LHCN-M2 (cell line): ENCODE data around the gene PPCDC. TPM values are rescaled to one million over a fixed set of nuclear protein-coding genes. Genes with fewer than 3 reads are reported as not detected.

Source experiments
- DNase-seq: peaks from one replicate; pipeline ENCODE4 v3.0.0-alpha.2; 2012; ENCODE audit warnings: low read depth
- total RNA-seq: library from RNA; depleted of rRNA; stranded (reverse); fragments of >200 nt; gene quantifications from 2 replicates; pipeline ENCODE4 v1.2.3, GENCODE V29; 2014

PPCDC gene
- total RNA-seq, 1 experiment from 2014 or later: 22.8 TPM

GRCh38 chr15:75008629-75009326 is 14.6 kb upstream of the PPCDC start:
- no peak for DNase-seq

DNA sequence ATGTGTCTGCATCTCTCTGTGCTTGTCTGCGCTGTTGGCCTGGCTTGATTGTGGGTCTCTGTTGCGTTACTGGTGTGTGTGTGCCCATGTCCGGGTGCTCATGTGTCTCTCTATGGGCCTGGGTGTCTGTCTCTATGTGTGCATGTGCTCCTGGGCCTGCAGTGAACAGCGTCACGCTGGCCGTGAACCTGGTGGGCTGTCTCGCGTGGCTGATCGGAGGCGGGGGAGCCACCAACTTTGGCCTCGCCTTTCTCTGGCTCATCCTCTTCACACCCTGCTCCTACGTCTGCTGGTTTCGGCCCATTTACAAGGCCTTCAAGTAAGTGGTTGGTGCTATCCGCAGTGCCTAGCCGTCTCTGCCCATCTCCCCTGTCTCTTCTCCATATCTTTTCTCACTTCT is 7.0 kb upstream of the PPCDC start:
- no peak for DNase-seq

GRCh38 chr15:75019916-75020315 is 3.5 kb upstream of the PPCDC start:
- peak; percentile 62 for DNase-seq

DNA sequence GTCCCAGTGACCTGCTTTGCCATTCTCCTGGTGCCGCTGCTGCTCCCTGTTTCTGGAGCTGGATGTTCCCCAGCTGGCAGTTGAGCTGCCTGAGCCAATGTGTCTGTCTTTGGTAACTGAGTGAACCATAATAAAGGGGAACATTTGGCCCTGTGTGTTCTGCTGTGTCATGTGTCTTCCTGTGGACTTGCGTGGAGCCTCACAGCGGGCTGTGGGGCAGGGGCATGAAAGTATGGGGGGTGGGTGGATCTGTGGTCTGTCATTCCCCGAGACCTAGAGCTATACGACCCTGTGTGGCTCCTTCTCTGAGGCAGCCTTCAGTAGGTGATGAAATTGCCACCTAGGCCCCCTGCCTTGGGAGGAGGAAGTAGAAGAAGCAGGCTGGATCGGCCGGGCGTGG is 2.0 kb upstream of the PPCDC start:
- DNase-seq: no peak

DNA sequence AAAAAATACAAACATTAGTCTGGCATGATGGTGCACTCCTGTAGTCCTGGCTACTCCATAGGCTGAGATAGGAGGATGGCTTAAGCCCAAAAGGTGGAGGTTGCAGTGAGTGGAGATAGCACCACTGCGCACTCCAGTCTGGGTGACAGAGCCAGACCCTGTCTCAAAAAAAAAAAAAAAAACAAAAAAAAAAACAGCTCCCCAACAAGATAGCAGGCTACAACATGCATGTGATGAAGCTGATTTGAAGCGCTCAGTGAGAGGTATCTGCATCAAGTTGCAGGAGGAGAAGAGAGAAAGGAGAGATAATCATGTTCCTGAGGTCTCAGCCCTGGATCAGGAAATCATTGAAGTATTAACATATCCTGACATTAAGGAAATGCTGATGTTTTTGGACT is 608 bp upstream of the PPCDC start:
- DNase-seq: no peak

DNA sequence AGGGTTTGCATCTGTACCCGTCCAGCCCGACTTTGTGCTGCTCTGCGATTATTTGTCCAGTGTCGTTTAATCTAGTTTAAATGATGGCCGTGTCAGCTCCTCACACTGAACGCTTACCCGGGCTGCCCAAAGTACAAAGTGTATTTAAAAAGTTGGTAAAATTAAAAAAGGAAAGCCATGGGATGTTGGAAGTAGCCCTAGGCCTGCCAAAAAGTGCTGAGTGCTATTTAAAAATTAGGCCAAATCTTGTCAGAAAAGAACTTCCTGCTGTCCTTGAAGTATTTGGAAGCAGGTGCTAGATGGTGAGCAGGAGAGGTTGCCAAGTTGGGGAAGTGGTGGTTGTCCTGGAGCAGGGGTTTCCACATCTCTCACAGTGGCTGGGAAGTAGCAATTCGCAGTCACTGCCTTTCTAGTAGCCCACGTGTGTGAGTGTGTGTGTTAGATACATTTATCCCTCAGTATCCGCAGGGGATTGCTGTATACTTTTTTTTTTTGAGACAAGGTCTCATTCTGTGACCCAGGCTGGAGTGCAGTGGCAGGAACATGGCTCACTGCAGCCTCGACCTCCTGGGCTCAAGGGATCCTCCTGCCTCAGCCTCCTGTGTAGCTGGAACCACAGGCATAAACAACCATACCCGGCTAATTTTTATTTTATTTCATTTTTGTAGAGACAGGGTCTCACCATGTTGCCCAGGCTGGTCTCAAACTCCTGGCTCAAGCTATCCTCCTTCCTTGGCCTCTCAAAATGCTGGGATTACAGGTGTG is 664 bp downstream of the PPCDC start:
- DNase-seq: peak; percentile 60

GRCh38 chr15:75025107-75025506 is 1.7 kb downstream of the PPCDC start:
- no peak for DNase-seq

DNA sequence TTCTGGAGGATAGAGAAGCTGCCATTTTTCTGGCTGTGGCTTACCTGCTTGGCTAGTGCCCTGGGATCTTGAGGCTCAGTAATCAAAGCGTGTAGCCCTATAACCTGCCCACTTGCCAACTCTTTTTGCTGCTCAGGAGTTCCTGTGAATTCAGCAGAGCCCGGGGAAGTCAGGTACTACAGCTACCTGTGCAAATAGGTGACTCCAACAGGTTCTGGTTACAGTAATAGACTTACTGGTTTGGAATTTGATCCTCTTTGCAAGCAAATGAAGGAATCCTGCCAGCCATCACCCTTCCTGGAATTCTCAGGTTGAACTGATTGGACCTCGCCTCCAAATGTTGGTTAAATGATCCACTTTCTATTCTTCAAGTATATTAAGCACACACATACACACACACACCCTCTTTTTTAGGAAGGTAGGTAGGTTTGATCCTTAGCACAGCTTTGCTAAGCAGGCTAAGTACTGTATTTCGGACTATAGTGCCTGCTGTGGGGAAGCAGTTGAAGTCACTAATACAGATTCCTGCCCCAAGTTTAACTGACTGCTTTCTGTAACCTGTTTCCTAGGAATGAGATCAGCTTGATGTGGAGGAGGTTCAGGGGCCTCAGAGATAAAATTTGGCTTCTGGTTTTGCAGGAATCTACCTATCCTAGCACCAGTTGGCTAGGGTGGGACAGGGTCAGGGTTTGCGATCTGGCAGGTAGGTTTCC is 2.3 kb downstream of the PPCDC start:
- no peak for DNase-seq

DNA sequence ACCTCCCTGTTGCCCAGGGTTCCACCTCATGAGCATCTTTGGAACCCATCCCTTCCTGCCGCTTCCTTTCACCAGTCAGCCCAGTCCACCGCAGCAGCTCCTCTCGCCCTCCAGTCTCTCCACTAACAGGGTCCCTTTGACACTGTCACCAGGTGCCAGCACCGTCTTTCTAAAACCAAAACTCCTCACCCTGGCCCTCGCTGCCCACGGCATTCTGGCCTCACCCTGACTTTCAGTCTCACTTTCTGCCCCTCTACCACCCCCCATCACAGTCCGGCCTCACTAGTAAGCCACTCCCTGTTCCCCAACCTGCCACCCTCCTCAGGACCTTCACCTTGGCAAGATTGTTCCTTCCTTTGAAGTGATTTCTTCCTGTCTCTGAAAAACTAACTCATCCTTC is 4.2 kb downstream of the PPCDC start:
- DNase-seq: no peak

GRCh38 chr15:75028991-75029377 is 5.6 kb downstream of the PPCDC start:
- no peak for DNase-seq

DNA sequence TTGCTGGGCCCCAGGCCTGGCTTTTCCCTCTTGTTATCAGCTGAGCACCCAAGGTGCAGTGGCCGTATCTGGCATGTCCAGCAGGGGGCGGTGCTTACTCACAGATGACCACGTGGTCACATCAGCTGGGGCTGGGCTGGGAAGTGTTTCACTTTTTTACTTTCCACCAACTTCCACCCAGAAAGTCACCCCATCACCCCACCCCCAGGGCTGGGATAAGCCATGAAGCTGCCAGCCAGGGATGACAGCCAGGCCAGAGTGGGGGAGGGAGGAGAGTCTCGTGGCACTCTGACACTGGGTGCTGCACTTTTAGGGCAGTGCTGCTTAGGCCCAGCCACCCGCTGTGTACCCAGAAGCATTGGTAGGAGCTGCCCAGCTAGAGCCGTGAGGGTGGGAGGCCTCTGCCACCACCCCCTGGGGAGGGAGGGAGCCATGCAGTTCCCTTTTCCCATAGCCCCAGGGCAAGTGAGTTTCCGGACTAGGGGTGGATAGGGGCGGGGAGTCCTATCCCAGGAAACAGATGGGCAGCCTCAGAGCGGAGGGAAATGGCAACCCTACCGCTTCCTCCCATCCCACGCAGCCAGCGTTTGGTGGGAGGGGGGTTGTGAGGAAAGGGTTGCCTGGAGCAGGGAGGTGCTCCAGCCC is 6.1 kb downstream of the PPCDC start:
- DNase-seq: peak; percentile 68

GRCh38 chr15:75030023-75030413 is 6.6 kb downstream of the PPCDC start:
- no peak for DNase-seq

- DNase-seq: no peak
Measured at GRCh38 chr15:75030424-75030823, 7.0 kb downstream of the PPCDC start.

- no peak for DNase-seq
Measured at GRCh38 chr15:75031848-75032247, 8.5 kb downstream of the PPCDC start.

- DNase-seq: no peak
Measured at GRCh38 chr15:75032395-75032794, 9.0 kb downstream of the PPCDC start.

DNA sequence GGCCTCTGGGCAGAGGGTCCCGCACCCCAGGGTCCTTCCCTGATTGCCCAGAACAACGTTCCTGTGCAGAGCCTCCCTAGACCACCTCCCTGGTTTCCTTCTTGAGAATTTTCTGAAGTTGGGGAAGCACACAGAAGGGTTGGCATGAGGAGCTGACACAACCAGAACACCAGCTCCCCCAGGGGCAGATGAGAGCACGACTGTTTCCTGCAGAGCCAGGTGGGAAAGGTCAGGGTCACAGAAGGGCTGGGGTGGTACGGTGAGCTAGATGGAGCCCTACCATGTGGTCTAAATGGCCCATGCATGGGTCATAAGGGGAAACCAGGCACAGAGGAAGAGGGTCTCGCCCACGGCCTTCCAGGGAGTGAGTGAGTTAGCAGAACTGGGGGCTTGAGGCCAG is 10.4 kb downstream of the PPCDC start:
- no peak for DNase-seq

DNA sequence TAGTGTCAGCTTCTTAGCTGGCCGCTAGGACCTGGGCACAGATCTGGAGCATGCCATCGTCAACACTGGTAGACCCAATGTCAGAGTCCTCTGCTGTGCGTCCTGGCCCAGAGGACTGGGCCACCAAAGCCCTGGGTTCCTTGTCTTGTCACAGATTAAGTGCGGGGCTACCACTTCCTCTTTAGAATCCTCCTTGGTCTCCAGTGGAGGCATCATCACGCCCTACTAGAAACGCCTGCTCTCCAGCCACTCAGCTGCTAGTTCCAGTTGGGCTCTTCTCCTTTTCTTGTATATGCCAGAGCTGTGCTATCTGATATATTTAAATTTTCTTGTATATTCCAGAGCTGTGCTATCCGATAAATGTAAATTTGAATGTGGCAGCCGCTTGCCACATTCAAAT is 11.2 kb downstream of the PPCDC start:
- DNase-seq: no peak

- peak; percentile 85 for DNase-seq
Measured at GRCh38 chr15:75036212-75036616, 12.8 kb downstream of the PPCDC start.

- DNase-seq: no peak
Measured at GRCh38 chr15:75037685-75038084, 14.3 kb downstream of the PPCDC start.

DNA sequence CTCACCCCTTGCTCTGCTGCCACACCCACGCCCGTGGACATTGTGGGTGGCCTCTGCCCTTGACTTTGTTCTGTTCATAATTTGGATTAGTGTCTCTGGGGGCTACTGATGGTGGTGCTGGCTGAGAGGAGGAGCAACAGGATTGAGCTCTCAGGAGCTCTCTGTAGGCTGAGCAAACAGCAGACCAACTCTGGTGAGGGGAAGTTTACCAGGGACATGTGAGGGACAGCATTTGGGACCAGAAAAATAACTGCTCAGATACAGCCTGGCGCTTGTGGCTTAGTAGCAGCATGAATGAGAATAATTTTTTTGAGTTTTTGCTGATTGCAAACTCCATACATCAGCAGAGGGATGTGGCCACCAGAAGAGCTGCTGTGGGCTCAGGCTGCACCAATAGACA is 14.8 kb downstream of the PPCDC start:
- no peak for DNase-seq

- DNase-seq: no peak
Measured at GRCh38 chr15:75042730-75043508, 19.5 kb downstream of the PPCDC start.
